ENCODE data around the gene ZNF473.
"Not testable (repeated sequence)": the region's sequence is repeated elsewhere in the genome, so short reads cannot be mapped to it uniquely, and the experiment has no call there.

Gene ZNF473

GRCh38 chr19:50067575-50067974, 41.8 kb downstream of the ZNF473 start:
- ChIA-PET CTCF (no interaction called here), POLR2A (no interaction called here)
- DNase-seq (ENCODE audit: low read depth, low spot score), result no peak
- no peak overlapping the region for H3K4me3 ChIP-seq (ENCODE audit: low read depth, low read length)
- no peak for TF ChIP-seq CTCF (IDR thresholded peaks at IDR 0.05; ENCODE audit: insufficient read depth, low read length, missing control alignments)

GRCh38 chr19:50068382-50068781, 42.6 kb downstream of the ZNF473 start:
- POLR2A ChIA-PET; H3K4me3 ChIP-seq (ENCODE audit: low read depth, low read length); CTCF ChIA-PET; DNase-seq (ENCODE audit: low read depth, low spot score): not testable (repeated sequence)

GRCh38 chr19:50075076-50075475, 49.3 kb downstream of the ZNF473 start:
- H3K4me3 ChIP-seq (ENCODE audit: low read depth, low read length); CTCF ChIA-PET; POLR2A ChIA-PET; DNase-seq (ENCODE audit: low read depth, low spot score): not testable (repeated sequence)

- POLR2A ChIA-PET, CTCF ChIA-PET: not testable (repeated sequence)
Observed at GRCh38 chr19:50075644-50076372, 50.0 kb downstream of the ZNF473 start.

GRCh38 chr19:50076581-50077355, 51.0 kb downstream of the ZNF473 start:
- CTCF ChIA-PET; H3K4me3 ChIP-seq (ENCODE audit: low read depth, low read length); DNase-seq (ENCODE audit: low read depth, low spot score); POLR2A ChIA-PET: not testable (repeated sequence)

More at GRCh38 chr19:50075644-50076372, 50.0 kb downstream of the ZNF473 start:
- H3K4me3 ChIP-seq (ENCODE audit: low read depth, low read length); DNase-seq (ENCODE audit: low read depth, low spot score): not testable (repeated sequence)

- CTCF ChIA-PET; H3K4me3 ChIP-seq (ENCODE audit: low read depth, low read length); DNase-seq (ENCODE audit: low read depth, low spot score); POLR2A ChIA-PET: not testable (repeated sequence)
Observed at GRCh38 chr19:50079014-50079413, 53.2 kb downstream of the ZNF473 start.

- H3K4me3 ChIP-seq (ENCODE audit: low read depth, low read length); DNase-seq (ENCODE audit: low read depth, low spot score); POLR2A ChIA-PET; CTCF ChIA-PET: not testable (repeated sequence)
Observed at GRCh38 chr19:50084440-50084839, 58.6 kb downstream of the ZNF473 start.

- H3K4me3 ChIP-seq (ENCODE audit: low read depth, low read length); POLR2A ChIA-PET; CTCF ChIA-PET: not testable (repeated sequence)
Observed at GRCh38 chr19:50087153-50087552, 61.3 kb downstream of the ZNF473 start.

GRCh38 chr19:50090706-50091105, 64.9 kb downstream of the ZNF473 start:
- CTCF ChIA-PET; DNase-seq (ENCODE audit: low read depth, low spot score); H3K4me3 ChIP-seq (ENCODE audit: low read depth, low read length); POLR2A ChIA-PET: not testable (repeated sequence)

More at GRCh38 chr19:50087153-50087552, 61.3 kb downstream of the ZNF473 start:
- not testable (repeated sequence) for DNase-seq (ENCODE audit: low read depth, low spot score)

- CTCF ChIA-PET, POLR2A ChIA-PET: not testable (repeated sequence)
Observed at GRCh38 chr19:50091786-50092185, 66.0 kb downstream of the ZNF473 start.

GRCh38 chr19:50092597-50092996, 66.8 kb downstream of the ZNF473 start:
- DNase-seq (ENCODE audit: low read depth, low spot score); POLR2A ChIA-PET; H3K4me3 ChIP-seq (ENCODE audit: low read depth, low read length); CTCF ChIA-PET: not testable (repeated sequence)

More at GRCh38 chr19:50091786-50092185, 66.0 kb downstream of the ZNF473 start:
- not testable (repeated sequence) for H3K4me3 ChIP-seq (ENCODE audit: low read depth, low read length); DNase-seq (ENCODE audit: low read depth, low spot score)

- DNase-seq (ENCODE audit: low read depth, low spot score); H3K4me3 ChIP-seq (ENCODE audit: low read depth, low read length); POLR2A ChIA-PET; CTCF ChIA-PET: not testable (repeated sequence)
Observed at GRCh38 chr19:50097884-50098283, 72.1 kb downstream of the ZNF473 start.

GRCh38 chr19:50098892-50099291, 73.1 kb downstream of the ZNF473 start:
- POLR2A ChIA-PET; H3K4me3 ChIP-seq (ENCODE audit: low read depth, low read length); CTCF ChIA-PET; DNase-seq (ENCODE audit: low read depth, low spot score): not testable (repeated sequence)

- H3K4me3 ChIP-seq (ENCODE audit: low read depth, low read length); POLR2A ChIA-PET; DNase-seq (ENCODE audit: low read depth, low spot score); CTCF ChIA-PET: not testable (repeated sequence)
Observed at GRCh38 chr19:50099696-50100095, 73.9 kb downstream of the ZNF473 start.

- DNase-seq (ENCODE audit: low read depth, low spot score); POLR2A ChIA-PET; CTCF ChIA-PET; H3K4me3 ChIP-seq (ENCODE audit: low read depth, low read length): not testable (repeated sequence)
Observed at GRCh38 chr19:50100946-50101345, 75.1 kb downstream of the ZNF473 start.
